B cell (primary cell): Measurements from ENCODE around the gene GSE1. TPM values are rescaled to one million over a fixed set of nuclear protein-coding genes. Genes with fewer than 3 reads are reported as not detected.

Experiments
- ATAC-seq: fragments of 200-7000 bp; cut with Tn5 transposase; one replicate; pipeline ENCODE4 v1.10.0; 2021; ENCODE audit warnings: low read depth, mild to moderate bottlenecking, moderate number of reproducible peaks, moderate library complexity
- CTCF ChIA-PET: fragments of 350-600 bp; sonication (Branson Sonifier 250); formaldehyde crosslinking; loops from one replicate; lab custom pipeline; 2021; ENCODE audit warnings: antibody characterized with exemption, inconsistent platforms; lab: Charles Lee
- POLR2A ChIA-PET: fragments of 350-600 bp; sonication (Branson Sonifier 250); formaldehyde crosslinking; loops from one replicate; lab custom pipeline; 2021; ENCODE audit warnings: antibody characterized with exemption; lab: Charles Lee
- DNase-seq: peaks from one replicate; pipeline ENCODE4 v3.0.0; 2013
- H2AFZ ChIP-seq: 2 replicates; pipeline ENCODE4 v1.6.1; 2012; ENCODE audit warnings: mild to moderate bottlenecking, low read depth, low read length; ENCODE audit not compliant: insufficient read depth, poor library complexity, severe bottlenecking
- H3K27ac ChIP-seq, 2 donors: 1 replicate in 1 of 2; 2 replicates in 1 of 2; pipeline ENCODE4 v1.5.1; 2012 to 2013; ENCODE audit warnings: low read length in 2 of 2, mild to moderate bottlenecking in 2 of 2, moderate library complexity in 1 of 2
- H3K27me3 ChIP-seq, 4 experiments: fragments of 200-600 bp in 1 of 4; sonication (generic) in 1 of 4; replicated peaks in 1 of 4; 1 replicate in 2 of 4; 2 replicates in 2 of 4; pipeline versions ENCODE4 v1.6.1 to v1.7.0; 2013 to 2016; ENCODE audit warnings: low read length in 3 of 4, mild to moderate bottlenecking in 2 of 4, mixed read lengths in 1 of 4, moderate library complexity in 1 of 4; ENCODE audit not compliant: insufficient read depth in 4 of 4, control insufficient read depth in 3 of 4; ENCODE audit errors: control extremely low read depth in 1 of 4
- H3K36me3 ChIP-seq, 2 experiments: replicated peaks in 1 of 2; 1 replicate in 1 of 2; 2 replicates in 1 of 2; pipeline versions ENCODE4 v1.6.1 to v1.7.1; 2013; ENCODE audit warnings: low read length in 1 of 2; ENCODE audit not compliant: insufficient read depth in 2 of 2, control insufficient read depth in 1 of 2; ENCODE audit errors: control extremely low read depth in 1 of 2, extremely low read depth in 1 of 2
- H3K4me1 ChIP-seq, 2 donors: fragments of 200-600 bp in 1 of 2; sonication (generic) in 1 of 2; 1 replicate in 1 of 2; 2 replicates in 1 of 2; pipeline versions ENCODE4 v1.5.1 to v1.6.1; 2013 to 2017; ENCODE audit warnings: low read length in 2 of 2; ENCODE audit not compliant: control insufficient read depth in 2 of 2, insufficient read depth in 2 of 2
- H3K4me2 ChIP-seq: replicated peaks from 2 replicates; pipeline ENCODE3; 2012; ENCODE audit warnings: mild to moderate bottlenecking, low read depth, low read length; ENCODE audit not compliant: poor library complexity, severe bottlenecking
- H3K4me3 ChIP-seq, 5 experiments: fragments of 200-600 bp in 1 of 5; sonication (generic) in 1 of 5; 1 replicate in 3 of 5; 2 replicates in 2 of 5; pipeline versions ENCODE4 v1.5.1 to v1.7.0; 2011 to 2016; ENCODE audit warnings: low read length in 4 of 5, mild to moderate bottlenecking in 4 of 5, low read depth in 2 of 5, control low read depth in 1 of 5, moderate library complexity in 1 of 5; ENCODE audit not compliant: insufficient read depth in 1 of 5; ENCODE audit errors: control extremely low read depth in 1 of 5, extremely low read depth in 1 of 5
- H3K79me2 ChIP-seq: fragments of 200-600 bp; sonication (generic); one replicate; pipeline ENCODE4 v1.6.0; 2016; ENCODE audit warnings: low read length; ENCODE audit not compliant: control insufficient read depth, insufficient read depth
- H3K9ac ChIP-seq: fragments of 200-600 bp; sonication (generic); 2 replicates; pipeline ENCODE4 v1.6.1; 2017; ENCODE audit warnings: mild to moderate bottlenecking, low read length, moderate library complexity
- H3K9me3 ChIP-seq, 3 donors: one replicate each; pipeline versions ENCODE4 v1.6.1 to v1.7.1; 2013; ENCODE audit warnings: low read length in 2 of 3; ENCODE audit not compliant: control insufficient read depth in 2 of 3, insufficient read depth in 1 of 3; ENCODE audit errors: control extremely low read depth in 1 of 3
- H4K20me1 ChIP-seq: 2 replicates; pipeline ENCODE4 v1.6.0; 2012; ENCODE audit warnings: mild to moderate bottlenecking, low read length; ENCODE audit not compliant: insufficient read depth, control insufficient read depth, poor library complexity, severe bottlenecking
- H3K27ac Mint-ChIP-seq: one replicate; pipeline ENCODE4 v1.8.0; 2021; ENCODE audit warnings: mixed read lengths
- H3K27me3 Mint-ChIP-seq: one replicate; pipeline ENCODE4 v1.8.0; 2021; ENCODE audit warnings: mixed read lengths
- H3K4me1 Mint-ChIP-seq: one replicate; pipeline ENCODE4 v1.8.0; 2021; ENCODE audit warnings: mixed read lengths
- H3K4me3 Mint-ChIP-seq: one replicate; pipeline ENCODE4 v1.8.0; 2021; ENCODE audit warnings: mixed read lengths
- H3K9me3 Mint-ChIP-seq: one replicate; pipeline ENCODE4 v1.8.0; 2022; ENCODE audit warnings: mixed read lengths; ENCODE audit not compliant: insufficient read depth
- EZH2 ChIP-seq: IDR thresholded peaks from 2 replicates; pipeline ENCODE4 v1.6.1; 2012; ENCODE audit warnings: borderline replicate concordance, low read depth, mild to moderate bottlenecking, moderate library complexity, low read length; ENCODE audit not compliant: insufficient read depth, poor library complexity, severe bottlenecking
- WGBS: methylation state at CpG from one replicate; pipeline ENCODE4 v1.1.5; 2013; ENCODE audit warnings: missing lambda C conversion rate; ENCODE audit not compliant: insufficient coverage; 5-methylcytosine and 5-hydroxymethylcytosine counted together
- intact Hi-C: fragments of 100-400 bp; cut with micrococcal nuclease; formaldehyde crosslinking; loops from one replicate; pipeline ENCODE4 v1.10.0; 2022
- polyA plus RNA-seq: library from polyadenylated mRNA; depleted of rRNA; stranded (reverse); fragments of >200 nt; gene quantifications from 2 replicates; pipeline ENCODE4 v1.2.3, GENCODE V29; 2012
- total RNA-seq, 2 donors: library from RNA; stranded (reverse); fragments of 120-200 nt in 1 of 2; gene quantifications; 1 replicate in 1 of 2; 2 replicates in 1 of 2; pipeline versions ENCODE4 v1.2.3 to v1.2.4, GENCODE V29; 2013 to 2022
- TF ChIP-seq, protein P1 (sequence below): fragments of 200-600 bp; IDR thresholded peaks from one replicate; pipeline ENCODE4 v1.8.0; 2022; ENCODE audit warnings: antibody characterized with exemption, mild to moderate bottlenecking

GSE1 gene
- total and polyA plus RNA-seq, 2 donors (not counting 1 experiment from before 2014, with no cell fraction given), result 57.3 to 76.1 TPM

DNA sequence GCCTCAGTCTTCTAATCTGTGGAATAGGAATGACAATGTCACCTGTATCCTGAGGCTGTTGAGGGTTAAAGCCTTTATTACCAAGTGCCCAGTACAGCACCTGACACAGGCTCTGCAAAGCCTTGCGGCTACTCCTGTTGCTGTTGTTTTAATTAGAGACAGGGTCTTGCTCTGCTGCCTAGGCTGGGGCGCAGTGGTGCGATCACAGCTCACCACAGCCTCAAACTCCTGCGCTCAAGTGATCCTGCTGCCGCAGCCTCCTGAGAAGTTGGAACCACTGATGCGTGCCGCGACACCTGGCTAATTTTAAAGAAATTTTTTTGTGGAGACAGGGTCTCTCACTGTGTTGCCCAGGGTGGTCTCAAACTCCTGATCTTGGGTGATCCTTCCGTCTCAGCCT is 5.4 kb downstream of the GSE1 start:
- CTCF ChIA-PET, result interaction anchor here (1.0 to 6.2 kb wide), 3 partner anchors 128 to 226 kb away, joined by 3 to 55 read pairs (median 35); no protein-coding TSS in a partner anchor
- no peaks in the 10 kb centered on the region for H3K9me3 Mint-ChIP-seq

More for the DNA sequence above, 5.4 kb downstream of the GSE1 start:
- Histone ChIP-seq H3K36me3 (peaks cover 0 to 12% of the 10 kb centered on the region in 2 experiments), H3K4me2 (no peak overlapping the region), H3K9me3 (no peaks in the 10 kb centered on the region), H4K20me1 (peaks cover 99% of the 10 kb centered on the region), H3K27ac (no peak overlapping the region), H3K79me2 (peaks cover 92% of the 10 kb centered on the region), H3K4me3 (no peak overlapping the region), H2AFZ (no peak overlapping the region), H3K4me1 (peaks cover 38 to 52% of the 10 kb centered on the region in 2 donors), H3K27me3 (no peaks in the 10 kb centered on the region), H3K9ac (no peak overlapping the region)
- TF ChIP-seq, protein P1, sequence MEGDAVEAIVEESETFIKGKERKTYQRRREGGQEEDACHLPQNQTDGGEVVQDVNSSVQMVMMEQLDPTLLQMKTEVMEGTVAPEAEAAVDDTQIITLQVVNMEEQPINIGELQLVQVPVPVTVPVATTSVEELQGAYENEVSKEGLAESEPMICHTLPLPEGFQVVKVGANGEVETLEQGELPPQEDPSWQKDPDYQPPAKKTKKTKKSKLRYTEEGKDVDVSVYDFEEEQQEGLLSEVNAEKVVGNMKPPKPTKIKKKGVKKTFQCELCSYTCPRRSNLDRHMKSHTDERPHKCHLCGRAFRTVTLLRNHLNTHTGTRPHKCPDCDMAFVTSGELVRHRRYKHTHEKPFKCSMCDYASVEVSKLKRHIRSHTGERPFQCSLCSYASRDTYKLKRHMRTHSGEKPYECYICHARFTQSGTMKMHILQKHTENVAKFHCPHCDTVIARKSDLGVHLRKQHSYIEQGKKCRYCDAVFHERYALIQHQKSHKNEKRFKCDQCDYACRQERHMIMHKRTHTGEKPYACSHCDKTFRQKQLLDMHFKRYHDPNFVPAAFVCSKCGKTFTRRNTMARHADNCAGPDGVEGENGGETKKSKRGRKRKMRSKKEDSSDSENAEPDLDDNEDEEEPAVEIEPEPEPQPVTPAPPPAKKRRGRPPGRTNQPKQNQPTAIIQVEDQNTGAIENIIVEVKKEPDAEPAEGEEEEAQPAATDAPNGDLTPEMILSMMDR, result no peak
- TF ChIP-seq EZH2, result no peak
- peaks cover 63% of the 10 kb centered on the region for H3K4me1 Mint-ChIP-seq
- intact Hi-C loops, result loop anchor here (5.0 kb wide), 1 partner anchor 69 kb away; the partner anchor contains the start of gene GINS2
- POLR2A ChIA-PET, result no interaction called here
- H3K27me3 Mint-ChIP-seq, result no peaks in the 10 kb centered on the region
- no peak overlapping the region for H3K27ac Mint-ChIP-seq
- DNase-seq (no peak), ATAC-seq (no peak)
- WGBS, result 95% methylated on average over 4 of the region's 9 CpGs
- no peak overlapping the region for H3K4me3 Mint-ChIP-seq
